NB4 (cell line): ENCODE data around the gene ENTREP3.

Experiments
- POLR2A ChIP-seq: IDR thresholded peaks from 2 replicates; pipeline ENCODE4 v1.6.1; 2011; ENCODE audit warnings: mild to moderate bottlenecking; ENCODE audit not compliant: insufficient read length; ENCODE audit errors: extremely low read depth
- TF ChIP-seq, protein P1 (sequence below): IDR thresholded peaks from one replicate; pipeline ENCODE4 v1.5.1; 2012; ENCODE audit warnings: low read depth, low read length

DNA sequence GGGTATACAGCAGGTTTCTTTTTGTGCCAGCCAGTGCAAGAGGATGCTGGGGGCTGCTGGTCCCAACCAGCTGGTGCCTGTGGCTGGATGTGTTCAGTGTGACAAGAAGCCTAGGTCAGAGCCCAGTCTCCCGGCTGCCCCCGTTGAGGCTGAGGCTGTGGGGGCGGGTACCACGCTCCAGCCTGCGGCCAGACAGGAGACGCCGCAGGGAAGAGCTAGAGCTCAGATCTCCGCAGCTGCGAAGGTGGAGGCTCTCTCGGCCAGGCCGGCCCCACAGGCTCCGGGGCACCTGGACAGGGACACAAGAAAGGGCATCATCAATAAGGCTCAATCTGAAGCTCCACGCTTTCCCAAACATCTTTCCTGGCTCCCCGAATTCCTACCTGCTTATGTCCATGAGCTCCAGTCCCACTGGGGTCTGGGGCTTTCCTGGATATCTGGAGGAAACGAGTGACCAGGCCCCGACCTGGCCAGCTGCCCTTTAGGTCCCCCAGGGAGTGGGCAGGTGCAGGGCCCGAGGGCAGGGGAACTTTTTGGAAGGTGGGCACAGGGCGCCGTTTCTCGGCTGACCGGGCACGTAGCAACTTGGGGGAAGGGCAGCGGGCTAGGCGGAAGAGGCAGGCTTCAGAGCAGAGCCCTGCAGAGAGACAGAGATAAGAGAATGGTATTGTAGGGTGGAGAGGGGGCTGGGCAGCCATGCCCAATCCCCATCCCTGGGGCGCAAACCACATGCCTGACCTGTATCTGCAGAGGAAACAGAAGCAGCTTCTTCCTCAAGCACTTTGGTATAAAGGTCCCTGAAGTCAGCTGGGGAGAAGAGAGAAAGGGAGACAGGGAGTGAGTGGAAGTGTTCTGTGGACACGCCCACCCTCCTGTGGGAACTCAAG is 7.4 kb downstream of the ENTREP3 start:
- TF ChIP-seq, protein P1, sequence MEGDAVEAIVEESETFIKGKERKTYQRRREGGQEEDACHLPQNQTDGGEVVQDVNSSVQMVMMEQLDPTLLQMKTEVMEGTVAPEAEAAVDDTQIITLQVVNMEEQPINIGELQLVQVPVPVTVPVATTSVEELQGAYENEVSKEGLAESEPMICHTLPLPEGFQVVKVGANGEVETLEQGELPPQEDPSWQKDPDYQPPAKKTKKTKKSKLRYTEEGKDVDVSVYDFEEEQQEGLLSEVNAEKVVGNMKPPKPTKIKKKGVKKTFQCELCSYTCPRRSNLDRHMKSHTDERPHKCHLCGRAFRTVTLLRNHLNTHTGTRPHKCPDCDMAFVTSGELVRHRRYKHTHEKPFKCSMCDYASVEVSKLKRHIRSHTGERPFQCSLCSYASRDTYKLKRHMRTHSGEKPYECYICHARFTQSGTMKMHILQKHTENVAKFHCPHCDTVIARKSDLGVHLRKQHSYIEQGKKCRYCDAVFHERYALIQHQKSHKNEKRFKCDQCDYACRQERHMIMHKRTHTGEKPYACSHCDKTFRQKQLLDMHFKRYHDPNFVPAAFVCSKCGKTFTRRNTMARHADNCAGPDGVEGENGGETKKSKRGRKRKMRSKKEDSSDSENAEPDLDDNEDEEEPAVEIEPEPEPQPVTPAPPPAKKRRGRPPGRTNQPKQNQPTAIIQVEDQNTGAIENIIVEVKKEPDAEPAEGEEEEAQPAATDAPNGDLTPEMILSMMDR: no peak
- TF ChIP-seq POLR2A: no peak
